HCT116 (cell line): Measurements from ENCODE around the gene R3HDM4. TPM values are rescaled to one million over a fixed set of nuclear protein-coding genes. Genes with fewer than 3 reads are reported as not detected.

Experiments used
- ATAC-seq: fragments of 200-7000 bp; cut with Tn5 transposase; 2 replicates; pipeline ENCODE4 v1.9.1; 2020; ENCODE audit warnings: mild to moderate bottlenecking, moderate library complexity
- BruUV-seq: library from RNA; stranded (reverse); fragments of 400-500 nt; replicated peaks from 2 replicates; lab custom pipeline; 2021; lab: Mats Ljungman, UMichigan
- CTCF ChIA-PET: fragments of 300-600 bp; sonication (Branson Sonifier 250); formaldehyde crosslinking; loops from one replicate; lab custom pipeline; 2021; ENCODE audit warnings: antibody characterized with exemption; lab: Charles Lee
- POLR2A ChIA-PET: fragments of 300-600, 350-600 bp; sonication (Branson Sonifier 250); formaldehyde crosslinking; loops from one replicate; lab custom pipeline; 2021; ENCODE audit warnings: antibody characterized with exemption; lab: Charles Lee
- RAD21 ChIA-PET, 2 experiments: fragments of 300-600 bp; sonication (Branson Sonifier 250); formaldehyde crosslinking; loops; one replicate each; lab custom pipeline; 2023; ENCODE audit warnings: low total read pairs in 2 of 2; ENCODE audit not compliant: uncharacterized antibody in 2 of 2, unreplicated experiment in 2 of 2, low non-redundant PET in 1 of 2; lab: Charles Lee
- DNase-seq: peaks from one replicate; pipeline ENCODE4 v3.0.0-alpha.2; 2010; ENCODE audit warnings: low read depth, low spot score
- H2AFZ ChIP-seq: fragments of 200-600 bp; shearing (Covaris generic), sonication (generic); 2 replicates; pipeline ENCODE4 v1.6.1; 2017; ENCODE audit warnings: low read depth, mixed run types, mixed read lengths, antibody characterized with exemption, low read length; ENCODE audit not compliant: poor library complexity, severe bottlenecking
- H3K27ac ChIP-seq: 2 replicates; pipeline ENCODE4 v1.5.1; 2012; ENCODE audit warnings: low read depth, low read length
- H3K27me3 ChIP-seq: fragments of 200-600 bp; sonication (generic); 2 replicates; pipeline ENCODE4 v1.6.1; 2016; ENCODE audit warnings: mixed run types, low read length, mixed read lengths; ENCODE audit not compliant: insufficient read depth
- H3K36me3 ChIP-seq, 2 experiments: fragments of 200-500 bp in 1 of 2; fragments of 200-600 bp in 1 of 2; sonication (Bioruptor generic) in 1 of 2; sonication (generic) in 1 of 2; 2 replicates each; pipeline versions ENCODE4 v1.5.1 to v1.6.1; 2014 to 2016; ENCODE audit warnings: low read length in 2 of 2, inconsistent platforms in 1 of 2, mixed read lengths in 1 of 2, mixed run types in 1 of 2; ENCODE audit not compliant: insufficient read depth in 2 of 2, control insufficient read depth in 1 of 2
- H3K4me1 ChIP-seq, 2 experiments: fragments of 200-600 bp in 1 of 2; sonication (generic) in 1 of 2; 2 replicates each; pipeline versions ENCODE4 v1.5.1 to v1.6.1; 2012 to 2017; ENCODE audit warnings: low read length in 2 of 2, inconsistent platforms in 1 of 2, mild to moderate bottlenecking in 1 of 2, mixed read lengths in 1 of 2, mixed run types in 1 of 2, moderate library complexity in 1 of 2; ENCODE audit not compliant: insufficient read depth in 2 of 2, control insufficient read depth in 1 of 2
- H3K4me2 ChIP-seq: fragments of 200-600 bp; sonication (generic); 2 replicates; pipeline ENCODE4 v1.6.1; 2017; ENCODE audit warnings: mixed run types, low read length, mixed read lengths
- H3K4me3 ChIP-seq, 2 experiments: fragments of 200-600 bp in 1 of 2; sonication (generic) in 1 of 2; replicated peaks in 1 of 2; 2 replicates each; pipeline ENCODE4 v1.5.1; 2011 to 2016; ENCODE audit warnings: low read length in 2 of 2, control low read depth in 1 of 2, low read depth in 1 of 2, mild to moderate bottlenecking in 1 of 2, mixed read lengths in 1 of 2, mixed run types in 1 of 2
- H3K79me2 ChIP-seq: fragments of 200-600 bp; sonication (generic); 2 replicates; pipeline ENCODE4 v1.6.1; 2017; ENCODE audit warnings: mild to moderate bottlenecking, mixed run types, low read length, moderate library complexity, mixed read lengths; ENCODE audit not compliant: insufficient read depth
- H3K9ac ChIP-seq: fragments of 200-600 bp; sonication (generic); 2 replicates; pipeline ENCODE4 v1.6.1; 2016; ENCODE audit warnings: low read length, mixed read lengths
- H3K9me2 ChIP-seq: fragments of 200-600 bp; sonication (generic), shearing (Covaris generic); 2 replicates; pipeline ENCODE4 v1.6.1; 2017; ENCODE audit warnings: mixed run types, mild to moderate bottlenecking, moderate library complexity; ENCODE audit not compliant: insufficient read depth
- H3K9me3 ChIP-seq, 2 experiments: fragments of 200-500 bp in 1 of 2; fragments of 200-600 bp in 1 of 2; sonication (Bioruptor generic) in 1 of 2; sonication (generic) in 1 of 2; 2 replicates each; pipeline ENCODE4 v1.6.1; 2014 to 2017; ENCODE audit warnings: low read length in 2 of 2, mixed read lengths in 2 of 2, inconsistent platforms in 1 of 2, low read depth in 1 of 2, mild to moderate bottlenecking in 1 of 2, mixed run types in 1 of 2, moderate library complexity in 1 of 2; ENCODE audit not compliant: control insufficient read depth in 1 of 2, insufficient read depth in 1 of 2
- H4K20me1 ChIP-seq: fragments of 200-600 bp; sonication (generic), shearing (Covaris generic); 2 replicates; pipeline ENCODE4 v1.6.1; 2017; ENCODE audit warnings: mixed run types, mild to moderate bottlenecking, moderate library complexity; ENCODE audit not compliant: insufficient read depth
- CBX3 ChIP-seq: IDR thresholded peaks from 2 replicates; pipeline ENCODE4 v1.6.1; 2012; ENCODE audit warnings: low read depth
- CEBPB ChIP-seq: IDR thresholded peaks from 2 replicates; pipeline ENCODE4 v1.6.1; 2012; ENCODE audit warnings: low read depth
- ELF1 ChIP-seq: IDR thresholded peaks from 2 replicates; pipeline ENCODE4 v1.6.1; 2012; ENCODE audit warnings: low read depth, borderline replicate concordance
- EZH2 ChIP-seq: fragments of 200-600 bp; sonication (generic); IDR thresholded peaks from 2 replicates; pipeline ENCODE4 v1.6.1; 2017; ENCODE audit warnings: antibody characterized with exemption, mixed run types
- EZH2phosphoT487 ChIP-seq: fragments of 200-600 bp; IDR thresholded peaks from 2 replicates; pipeline ENCODE4 v1.6.1; 2018; ENCODE audit warnings: antibody characterized with exemption, borderline replicate concordance
- FOSL1 ChIP-seq: IDR thresholded peaks from 2 replicates; pipeline ENCODE4 v1.6.1; 2012; ENCODE audit warnings: low read depth
- POLR2A ChIP-seq: IDR thresholded peaks from 2 replicates; pipeline ENCODE4 v1.7.0; 2011; ENCODE audit warnings: borderline replicate concordance; ENCODE audit not compliant: insufficient read depth, insufficient read length; ENCODE audit errors: extremely low read depth
- SRF ChIP-seq: IDR thresholded peaks from 2 replicates; pipeline ENCODE4 v1.6.1; 2012; ENCODE audit warnings: low read depth
- YY1 ChIP-seq: IDR thresholded peaks from 2 replicates; pipeline ENCODE4 v1.6.1; 2011; ENCODE audit warnings: low read length, low read depth, moderate library complexity, mild to moderate bottlenecking; ENCODE audit not compliant: insufficient replicate concordance; ENCODE audit errors: extremely low read depth
- ZNF274 ChIP-seq: fragments of 200-500 bp; sonication (Bioruptor generic); IDR thresholded peaks from 2 replicates; pipeline ENCODE4 v1.6.1; 2014; ENCODE audit warnings: mild to moderate bottlenecking, low read depth, low read length, inconsistent platforms
- intact Hi-C: fragments of 100-400 bp; cut with micrococcal nuclease; formaldehyde crosslinking; loops from 2 replicates; pipeline ENCODE4 v1.10.0; 2022
- total RNA-seq: library from RNA; stranded (reverse); gene quantifications from one replicate; pipeline ENCODE4 v1.2.1, GENCODE V29; 2021; ENCODE audit not compliant: unreplicated experiment

R3HDM4 gene
- total RNA-seq, 1 experiment from 2014 or later, result 92.3 TPM

GRCh38 chr19:942133-942645 lies 29.2 kb upstream of the R3HDM4 start (continued):
- TF ChIP-seq CEBPB (no peak), SRF (no peak), POLR2A (no peak), CBX3 (no peak), ELF1 (no peak), YY1 (no peak), ZNF274 (no peak), FOSL1 (no peak)

- H3K9me3 ChIP-seq, result no peaks in the 10 kb centered on the region
- peaks cover 11% of the 10 kb centered on the region; the same call in 1 of the 2 replicates for H3K79me2 ChIP-seq
- H3K27me3 ChIP-seq, result no peaks in the 10 kb centered on the region
- peak overlapping the region; percentile 70 for H3K27ac ChIP-seq
- H3K36me3 ChIP-seq, result no peaks in the 10 kb centered on the region
- RAD21 ChIA-PET, result no interaction called here
- peak overlapping the region; percentile 92 for H3K4me2 ChIP-seq
- POLR2A ChIA-PET, result no interaction called here
- no peaks in the 10 kb centered on the region for H3K9me2 ChIP-seq
- no TSS peak for BruUV-seq
- DNase-seq, result no peak
- CTCF ChIA-PET, result no interaction called here
- H3K9ac ChIP-seq, result peak overlapping the region; percentile 64
- H2AFZ ChIP-seq, result no peak overlapping the region
- no peak for ATAC-seq
- no peaks in the 10 kb centered on the region for H4K20me1 ChIP-seq
- H3K4me3 ChIP-seq, result peak overlapping the region; percentile 31 to 54
- H3K4me1 ChIP-seq, result peaks cover 25 to 32% of the 10 kb centered on the region in 2 experiments
- TF ChIP-seq EZH2phosphoT487, result no peak
- TF ChIP-seq EZH2, result no peak
- TF ChIP-seq CEBPB, result no peak
- intact Hi-C loops, result loop anchor here (2.0 kb wide), 1 partner anchor 15 kb away; the partner anchor contains the start of gene ARID3A
These were observed 28.5 kb upstream of the R3HDM4 start for GRCh38 chr19:941292-942132.
